Measurements from ENCODE around the gene UGT2B17. TPM values are rescaled to one million over a fixed set of nuclear protein-coding genes. Genes with fewer than 3 reads are reported as not detected.

UGT2B17 gene
- total and polyA plus RNA-seq, 4 donors: 1.3 to 17.2 (median 4.7) TPM; not detected in 1

- Histone ChIP-seq H3K4me3 (ENCODE audit: low read depth in 1 of 3, low read length in 3 of 3) (no peak overlapping the region), H3K4me1 (ENCODE audit: control insufficient read depth in 4 of 4, insufficient read depth in 4 of 4, low read length in 3 of 4) (peaks cover 0 to 6% (median 1%) of the 10 kb centered on the region in 4 donors), H3K27me3 (ENCODE audit: control insufficient read depth in 4 of 4, insufficient read depth in 4 of 4, low read length in 3 of 4) (no peaks in the 10 kb centered on the region), H3K9me3 (ENCODE audit: control insufficient read depth in 4 of 4, low read length in 3 of 4) (no peaks in the 10 kb centered on the region), H3K27ac (ENCODE audit: low read depth in 1 of 2, low read length in 2 of 2) (no peak overlapping the region), H3K9ac (ENCODE audit: low read depth in 1 of 2, low read length in 2 of 2) (no peak overlapping the region), H3K36me3 (ENCODE audit: control insufficient read depth in 4 of 4, insufficient read depth in 3 of 4, low read depth in 1 of 4, low read length in 3 of 4) (no peaks in the 10 kb centered on the region)
- TF ChIP-seq SP1 (IDR thresholded peaks at IDR 0.05) (no peak), FOXA1 (IDR thresholded peaks at IDR 0.05) (no peak), TAF1 (conservative IDR thresholded peaks at IDR 0.05) (no peak), EGR1 (IDR thresholded peaks at IDR 0.05; ENCODE audit: low read depth in 2 of 2) (no peak), RXRA (IDR thresholded peaks at IDR 0.05) (no peak), FOXA2 (IDR thresholded peaks at IDR 0.05) (no peak), MAX (IDR thresholded peaks at IDR 0.05) (no peak), NR2F2 (IDR thresholded peaks at IDR 0.05) (no peak), JUND (IDR thresholded peaks at IDR 0.05) (no peak), HNF4A (conservative IDR thresholded peaks at IDR 0.05) (no peak), RAD21 (IDR thresholded peaks at IDR 0.05) (no peak), YY1 (IDR thresholded peaks at IDR 0.05) (no peak), GABPA (IDR thresholded peaks at IDR 0.05 in 1 of 2, conservative IDR thresholded peaks at IDR 0.05 in 1 of 2) (no peak)
- TF ChIP-seq, protein P1, sequence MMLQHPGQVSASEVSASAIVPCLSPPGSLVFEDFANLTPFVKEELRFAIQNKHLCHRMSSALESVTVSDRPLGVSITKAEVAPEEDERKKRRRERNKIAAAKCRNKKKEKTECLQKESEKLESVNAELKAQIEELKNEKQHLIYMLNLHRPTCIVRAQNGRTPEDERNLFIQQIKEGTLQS (IDR thresholded peaks at IDR 0.05): no peak
- no peak for DNase-seq (ENCODE audit: low spot score)
Measured at GRCh38 chr4:68589790-68590189, 13.7 kb upstream of the UGT2B17 start.

DNA sequence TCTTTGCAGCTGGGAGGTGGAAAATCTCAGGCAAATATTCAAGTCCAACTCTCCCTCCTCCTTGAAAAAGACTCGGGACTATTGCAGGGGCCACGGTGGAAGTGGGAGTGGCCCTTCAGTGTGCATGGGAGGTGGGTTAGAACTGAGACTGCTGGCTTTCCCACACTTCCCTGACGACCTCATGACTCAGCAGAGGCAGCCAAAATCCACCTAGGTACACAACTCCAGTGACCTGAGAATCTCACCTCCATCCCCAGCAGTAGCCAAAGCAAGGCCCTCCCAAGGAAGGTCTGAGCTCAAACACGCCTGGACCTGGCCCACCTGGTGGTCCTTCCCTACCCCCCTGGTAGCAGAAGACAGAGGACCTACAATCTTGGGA is 6.2 kb upstream of the UGT2B17 start:
- TF ChIP-seq RAD21 (IDR thresholded peaks at IDR 0.05): no peak
- TF ChIP-seq SP1 (IDR thresholded peaks at IDR 0.05): peak; percentile 3
- TF ChIP-seq FOXA1 (IDR thresholded peaks at IDR 0.05): peak; percentile 11
- peak in 1 of 2 donors; percentile 14 for TF ChIP-seq RXRA (IDR thresholded peaks at IDR 0.05)
- H3K4me3 ChIP-seq (ENCODE audit: low read depth in 1 of 3, low read length in 3 of 3): peak overlapping the region in 1 of 3 donors; percentile 23
- DNase-seq (ENCODE audit: low spot score): no peak
- peak overlapping the region; percentile 69 to 75 for H3K27ac ChIP-seq (ENCODE audit: low read depth in 1 of 2, low read length in 2 of 2)
- no peak overlapping the region for H3K9ac ChIP-seq (ENCODE audit: low read depth in 1 of 2, low read length in 2 of 2)
- no peaks in the 10 kb centered on the region for H3K36me3 ChIP-seq (ENCODE audit: control insufficient read depth in 4 of 4, insufficient read depth in 3 of 4, low read depth in 1 of 4, low read length in 3 of 4)
- no peaks in the 10 kb centered on the region for H3K27me3 ChIP-seq (ENCODE audit: control insufficient read depth in 4 of 4, insufficient read depth in 4 of 4, low read length in 3 of 4)
- H3K4me1 ChIP-seq (ENCODE audit: control insufficient read depth in 4 of 4, insufficient read depth in 4 of 4, low read length in 3 of 4): peaks cover 6 to 17% (median 7%) of the 10 kb centered on the region in 4 donors
- WGBS: 31% methylated on average over 4 of the region's 4 CpGs
- H3K9me3 ChIP-seq (ENCODE audit: control insufficient read depth in 4 of 4, low read length in 3 of 4): no peaks in the 10 kb centered on the region

GRCh38 chr4:68581383-68582338 is 5.5 kb upstream of the UGT2B17 start:
- DNase-seq (ENCODE audit: low spot score): no peak
- H3K4me1 ChIP-seq (ENCODE audit: control insufficient read depth in 4 of 4, insufficient read depth in 4 of 4, low read length in 3 of 4): peaks cover 6 to 17% (median 7%) of the 10 kb centered on the region in 4 donors
- no peaks in the 10 kb centered on the region for H3K36me3 ChIP-seq (ENCODE audit: control insufficient read depth in 4 of 4, insufficient read depth in 3 of 4, low read depth in 1 of 4, low read length in 3 of 4)
- no peaks in the 10 kb centered on the region for H3K27me3 ChIP-seq (ENCODE audit: control insufficient read depth in 4 of 4, insufficient read depth in 4 of 4, low read length in 3 of 4)
- H3K4me3 ChIP-seq (ENCODE audit: low read depth in 1 of 3, low read length in 3 of 3): peak overlapping the region in 1 of 3 donors; percentile 23
- no peak overlapping the region for H3K9ac ChIP-seq (ENCODE audit: low read depth in 1 of 2, low read length in 2 of 2)
- WGBS: 49% methylated on average over 6 of the region's 6 CpGs
- no peaks in the 10 kb centered on the region for H3K9me3 ChIP-seq (ENCODE audit: control insufficient read depth in 4 of 4, low read length in 3 of 4)
- H3K27ac ChIP-seq (ENCODE audit: low read depth in 1 of 2, low read length in 2 of 2): peak overlapping the region; percentile 69 to 75
- TF ChIP-seq JUND (IDR thresholded peaks at IDR 0.05) (peak; percentile 81 to 87), MAX (IDR thresholded peaks at IDR 0.05) (peak; percentile 87), SP1 (IDR thresholded peaks at IDR 0.05) (peak; percentile 94), TAF1 (conservative IDR thresholded peaks at IDR 0.05) (peak; percentile 18), EGR1 (IDR thresholded peaks at IDR 0.05; ENCODE audit: low read depth in 2 of 2) (no peak), HNF4A (conservative IDR thresholded peaks at IDR 0.05) (peak; percentile 78 to 81), HNF4G (IDR thresholded peaks at IDR 0.05) (peak; percentile 42), REST (IDR thresholded peaks at IDR 0.05) (no peak)
- TF ChIP-seq, protein P2, sequence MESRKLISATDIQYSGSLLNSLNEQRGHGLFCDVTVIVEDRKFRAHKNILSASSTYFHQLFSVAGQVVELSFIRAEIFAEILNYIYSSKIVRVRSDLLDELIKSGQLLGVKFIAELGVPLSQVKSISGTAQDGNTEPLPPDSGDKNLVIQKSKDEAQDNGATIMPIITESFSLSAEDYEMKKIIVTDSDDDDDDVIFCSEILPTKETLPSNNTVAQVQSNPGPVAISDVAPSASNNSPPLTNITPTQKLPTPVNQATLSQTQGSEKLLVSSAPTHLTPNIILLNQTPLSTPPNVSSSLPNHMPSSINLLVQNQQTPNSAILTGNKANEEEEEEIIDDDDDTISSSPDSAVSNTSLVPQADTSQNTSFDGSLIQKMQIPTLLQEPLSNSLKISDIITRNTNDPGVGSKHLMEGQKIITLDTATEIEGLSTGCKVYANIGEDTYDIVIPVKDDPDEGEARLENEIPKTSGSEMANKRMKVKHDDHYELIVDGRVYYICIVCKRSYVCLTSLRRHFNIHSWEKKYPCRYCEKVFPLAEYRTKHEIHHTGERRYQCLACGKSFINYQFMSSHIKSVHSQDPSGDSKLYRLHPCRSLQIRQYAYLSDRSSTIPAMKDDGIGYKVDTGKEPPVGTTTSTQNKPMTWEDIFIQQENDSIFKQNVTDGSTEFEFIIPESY (IDR thresholded peaks at IDR 0.05): peak; percentile 72
- TF ChIP-seq, protein P3, sequence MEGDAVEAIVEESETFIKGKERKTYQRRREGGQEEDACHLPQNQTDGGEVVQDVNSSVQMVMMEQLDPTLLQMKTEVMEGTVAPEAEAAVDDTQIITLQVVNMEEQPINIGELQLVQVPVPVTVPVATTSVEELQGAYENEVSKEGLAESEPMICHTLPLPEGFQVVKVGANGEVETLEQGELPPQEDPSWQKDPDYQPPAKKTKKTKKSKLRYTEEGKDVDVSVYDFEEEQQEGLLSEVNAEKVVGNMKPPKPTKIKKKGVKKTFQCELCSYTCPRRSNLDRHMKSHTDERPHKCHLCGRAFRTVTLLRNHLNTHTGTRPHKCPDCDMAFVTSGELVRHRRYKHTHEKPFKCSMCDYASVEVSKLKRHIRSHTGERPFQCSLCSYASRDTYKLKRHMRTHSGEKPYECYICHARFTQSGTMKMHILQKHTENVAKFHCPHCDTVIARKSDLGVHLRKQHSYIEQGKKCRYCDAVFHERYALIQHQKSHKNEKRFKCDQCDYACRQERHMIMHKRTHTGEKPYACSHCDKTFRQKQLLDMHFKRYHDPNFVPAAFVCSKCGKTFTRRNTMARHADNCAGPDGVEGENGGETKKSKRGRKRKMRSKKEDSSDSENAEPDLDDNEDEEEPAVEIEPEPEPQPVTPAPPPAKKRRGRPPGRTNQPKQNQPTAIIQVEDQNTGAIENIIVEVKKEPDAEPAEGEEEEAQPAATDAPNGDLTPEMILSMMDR (IDR thresholded peaks at IDR 0.05; ENCODE audit: low read depth, low read length, missing input control): no peak
